H9 (cell line): ENCODE data around the gene ALCAM. TPM values are rescaled to one million over a fixed set of nuclear protein-coding genes. Genes with fewer than 3 reads are reported as not detected.

Source experiments
- DNase-seq: peaks from one replicate; pipeline ENCODE4 v3.0.0-alpha.2; 2017
- H2AFZ ChIP-seq: one replicate; pipeline ENCODE4 v1.6.1; 2013; ENCODE audit warnings: mild to moderate bottlenecking, low read length, control low read depth, moderate library complexity
- H2AK5ac ChIP-seq: 2 replicates; pipeline ENCODE4 v1.6.1; 2013; ENCODE audit warnings: low read length, control low read depth, mixed read lengths; ENCODE audit not compliant: insufficient read length
- H2BK120ac ChIP-seq: one replicate; pipeline ENCODE4 v1.6.1; 2013; ENCODE audit warnings: low read depth, mild to moderate bottlenecking, low read length, control low read depth, inconsistent platforms; ENCODE audit not compliant: poor library complexity, severe bottlenecking
- H2BK12ac ChIP-seq: 2 replicates; pipeline ENCODE4 v1.6.1; 2013; ENCODE audit warnings: low read length, control low read depth, mixed read lengths, low read depth; ENCODE audit not compliant: insufficient read length
- H2BK15ac ChIP-seq: 2 replicates; pipeline ENCODE4 v1.6.1; 2013; ENCODE audit warnings: low read depth, low read length, control low read depth
- H2BK20ac ChIP-seq: one replicate; pipeline ENCODE4 v1.6.1; 2013; ENCODE audit warnings: low read depth, mild to moderate bottlenecking, low read length, control low read depth, inconsistent platforms; ENCODE audit not compliant: poor library complexity, severe bottlenecking
- H2BK5ac ChIP-seq: 2 replicates; pipeline ENCODE4 v1.6.1; 2013; ENCODE audit warnings: low read length, control low read depth, mixed read lengths; ENCODE audit not compliant: insufficient read length
- H3K14ac ChIP-seq: 2 replicates; pipeline ENCODE4 v1.6.1; 2013; ENCODE audit warnings: low read length, control low read depth; ENCODE audit not compliant: insufficient read depth
- H3K18ac ChIP-seq: 2 replicates; pipeline ENCODE4 v1.6.1; 2013; ENCODE audit warnings: low read depth, mild to moderate bottlenecking, mixed read lengths, low read length, control low read depth; ENCODE audit not compliant: insufficient read length
- H3K23ac ChIP-seq: 2 replicates; pipeline ENCODE4 v1.6.1; 2013; ENCODE audit warnings: low read length, control low read depth, mixed read lengths, low read depth; ENCODE audit not compliant: insufficient read length
- H3K23me2 ChIP-seq: 2 replicates; pipeline ENCODE4 v1.6.1; 2013; ENCODE audit warnings: low read depth, mild to moderate bottlenecking, mixed read lengths, low read length, control low read depth; ENCODE audit not compliant: insufficient read length, poor library complexity, severe bottlenecking
- H3K27ac ChIP-seq: 2 replicates; pipeline ENCODE4 v1.5.1; 2013; ENCODE audit warnings: low read length, control low read depth, mixed read lengths, low read depth; ENCODE audit not compliant: insufficient read length
- H3K27me3 ChIP-seq: 2 replicates; pipeline ENCODE4 v1.6.1; 2013; ENCODE audit warnings: low read length, control low read depth, inconsistent platforms; ENCODE audit not compliant: insufficient read depth
- H3K4ac ChIP-seq: 2 replicates; pipeline ENCODE4 v1.6.1; 2013; ENCODE audit warnings: low read depth, mild to moderate bottlenecking, control low read depth, inconsistent platforms, low read length, moderate library complexity
- H3K4me1 ChIP-seq: 2 replicates; pipeline ENCODE4 v1.6.1; 2013; ENCODE audit warnings: low read length, control low read depth, inconsistent platforms; ENCODE audit not compliant: insufficient read depth
- H3K4me2 ChIP-seq: 2 replicates; pipeline ENCODE4 v1.6.1; 2013; ENCODE audit warnings: low read length, control low read depth, mixed read lengths; ENCODE audit not compliant: insufficient read length, insufficient read depth
- H3K56ac ChIP-seq: 2 replicates; pipeline ENCODE4 v1.6.1; 2013; ENCODE audit warnings: low read depth, mild to moderate bottlenecking, mixed read lengths, low read length, control low read depth; ENCODE audit not compliant: insufficient read length
- H3K79me1 ChIP-seq: 2 replicates; pipeline ENCODE4 v1.6.1; 2013; ENCODE audit warnings: low read depth, mild to moderate bottlenecking, moderate library complexity, low read length, control low read depth, inconsistent platforms; ENCODE audit not compliant: insufficient read depth, poor library complexity, severe bottlenecking
- H3K79me2 ChIP-seq: 2 replicates; pipeline ENCODE4 v1.6.1; 2013; ENCODE audit warnings: low read length, control low read depth, inconsistent platforms; ENCODE audit not compliant: insufficient read depth
- H3K9ac ChIP-seq: 2 replicates; pipeline ENCODE4 v1.6.1; 2013; ENCODE audit warnings: low read length, control low read depth, mixed read lengths; ENCODE audit not compliant: insufficient read length; ENCODE audit errors: extremely low read depth
- H3K9me3 ChIP-seq: one replicate; pipeline ENCODE4 v1.6.1; 2013; ENCODE audit warnings: low read depth, low read length, inconsistent platforms; ENCODE audit not compliant: control insufficient read depth
- H3T11ph ChIP-seq: one replicate; pipeline ENCODE4 v1.6.1; 2013; ENCODE audit warnings: mild to moderate bottlenecking, low read length, control low read depth, inconsistent platforms
- H4K20me1 ChIP-seq: one replicate; pipeline ENCODE4 v1.6.1; 2013; ENCODE audit not compliant: control insufficient read depth, insufficient read length, insufficient read depth
- H4K5ac ChIP-seq: 2 replicates; pipeline ENCODE4 v1.6.1; 2013; ENCODE audit warnings: low read depth, mild to moderate bottlenecking, mixed read lengths, low read length, control low read depth; ENCODE audit not compliant: insufficient read length
- H4K8ac ChIP-seq: replicated peaks from 2 replicates; pipeline ENCODE4 v1.6.1; 2013; ENCODE audit warnings: low read length, control low read depth, mixed read lengths, low read depth; ENCODE audit not compliant: insufficient read length
- H4K91ac ChIP-seq: 2 replicates; pipeline ENCODE4 v1.6.1; 2013; ENCODE audit warnings: low read depth, mild to moderate bottlenecking, moderate library complexity, mixed read lengths, low read length, control low read depth; ENCODE audit not compliant: insufficient read length
- H3K27ac Mint-ChIP-seq, 3 experiments: 2 replicates in 2 of 3; 3 replicates in 1 of 3; pipeline ENCODE4 v1.8.0; 2020 to 2021; ENCODE audit warnings: mixed read lengths in 3 of 3, mild to moderate bottlenecking in 1 of 3, moderate library complexity in 1 of 3
- H3K27me3 Mint-ChIP-seq: 2 replicates; pipeline ENCODE4 v1.8.0; 2021; ENCODE audit warnings: low read depth, mild to moderate bottlenecking, moderate library complexity, mixed read lengths
- H3K36me3 Mint-ChIP-seq, 3 experiments: 2 replicates in 2 of 3; 3 replicates in 1 of 3; pipeline ENCODE4 v1.8.0; 2020 to 2021; ENCODE audit warnings: low read depth in 3 of 3, mixed read lengths in 3 of 3; ENCODE audit not compliant: insufficient read depth in 1 of 3
- H3K4me1 Mint-ChIP-seq, 2 experiments: 2 replicates each; pipeline ENCODE4 v1.8.0; 2020; ENCODE audit warnings: mixed read lengths in 2 of 2
- H3K4me3 Mint-ChIP-seq, 2 experiments: 2 replicates in 1 of 2; 3 replicates in 1 of 2; pipeline ENCODE4 v1.8.0; 2020 to 2021; ENCODE audit warnings: mild to moderate bottlenecking in 2 of 2, mixed read lengths in 2 of 2, moderate library complexity in 1 of 2
- H3K9me3 Mint-ChIP-seq, 2 experiments: 2 replicates in 1 of 2; 3 replicates in 1 of 2; pipeline ENCODE4 v1.8.0; 2020; ENCODE audit warnings: mild to moderate bottlenecking in 2 of 2, mixed read lengths in 2 of 2, moderate library complexity in 1 of 2
- total RNA-seq: library from RNA; stranded (reverse); gene quantifications from 2 replicates; pipeline ENCODE4 v1.2.1, GENCODE V29; 2021
- TF ChIP-seq, protein P1 (sequence below): fragments of 200-600 bp; sonication (generic); conservative IDR thresholded peaks from 3 replicates; pipeline ENCODE4 v1.8.0; 2021; ENCODE audit warnings: antibody characterized with exemption, mild to moderate bottlenecking

ALCAM gene
- total RNA-seq, 1 experiment from 2014 or later = 43.7 TPM

- Histone ChIP-seq H2AFZ (no peak overlapping the region), H4K8ac (no peak overlapping the region), H3K4ac (no peak overlapping the region), H3K79me1 (no peaks in the 10 kb centered on the region), H3K23ac (no peak overlapping the region), H2BK20ac (no peak overlapping the region), H4K20me1 (no peaks in the 10 kb centered on the region), H3K23me2 (no peaks in the 10 kb centered on the region), H3K56ac (no peak overlapping the region), H2BK120ac (no peak overlapping the region), H4K91ac (no peak overlapping the region), H2BK12ac (no peak overlapping the region), H3K9me3 (no peaks in the 10 kb centered on the region), H4K5ac (no peak overlapping the region), H3K27me3 (no peaks in the 10 kb centered on the region), H3K27ac (no peak overlapping the region), H2BK15ac (no peak overlapping the region), H3K4me2 (no peak overlapping the region), H3K4me1 (no peaks in the 10 kb centered on the region), H2AK5ac (no peak overlapping the region), H3K18ac (no peak overlapping the region), H3K14ac (no peak overlapping the region), H2BK5ac (no peak overlapping the region), H3K9ac (no peak overlapping the region), H3K79me2 (no peaks in the 10 kb centered on the region), H3T11ph (no peak overlapping the region)
- TF ChIP-seq, protein P1, sequence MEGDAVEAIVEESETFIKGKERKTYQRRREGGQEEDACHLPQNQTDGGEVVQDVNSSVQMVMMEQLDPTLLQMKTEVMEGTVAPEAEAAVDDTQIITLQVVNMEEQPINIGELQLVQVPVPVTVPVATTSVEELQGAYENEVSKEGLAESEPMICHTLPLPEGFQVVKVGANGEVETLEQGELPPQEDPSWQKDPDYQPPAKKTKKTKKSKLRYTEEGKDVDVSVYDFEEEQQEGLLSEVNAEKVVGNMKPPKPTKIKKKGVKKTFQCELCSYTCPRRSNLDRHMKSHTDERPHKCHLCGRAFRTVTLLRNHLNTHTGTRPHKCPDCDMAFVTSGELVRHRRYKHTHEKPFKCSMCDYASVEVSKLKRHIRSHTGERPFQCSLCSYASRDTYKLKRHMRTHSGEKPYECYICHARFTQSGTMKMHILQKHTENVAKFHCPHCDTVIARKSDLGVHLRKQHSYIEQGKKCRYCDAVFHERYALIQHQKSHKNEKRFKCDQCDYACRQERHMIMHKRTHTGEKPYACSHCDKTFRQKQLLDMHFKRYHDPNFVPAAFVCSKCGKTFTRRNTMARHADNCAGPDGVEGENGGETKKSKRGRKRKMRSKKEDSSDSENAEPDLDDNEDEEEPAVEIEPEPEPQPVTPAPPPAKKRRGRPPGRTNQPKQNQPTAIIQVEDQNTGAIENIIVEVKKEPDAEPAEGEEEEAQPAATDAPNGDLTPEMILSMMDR = no peak
- no peak for DNase-seq
- H3K36me3 Mint-ChIP-seq = peaks cover 9 to 12% (median 10%) of the 10 kb centered on the region in 3 experiments; a peak in 6 of 7 replicates
- H3K27me3 Mint-ChIP-seq = no peaks in the 10 kb centered on the region
- peak overlapping the region in 1 of 3 experiments; percentile 74; a peak in 2 of 7 replicates for H3K27ac Mint-ChIP-seq
- H3K4me3 Mint-ChIP-seq = no peak overlapping the region
- peaks cover 8 to 9% of the 10 kb centered on the region in 2 experiments; a peak in 3 of 5 replicates for H3K9me3 Mint-ChIP-seq
- no peaks in the 10 kb centered on the region for H3K4me1 Mint-ChIP-seq
Observed at GRCh38 chr3:105436687-105437086, 70.0 kb downstream of the ALCAM start.
